Pancreas (tissue), 10 donors: ENCODE results near the gene MRPS2. TPM values are rescaled to one million over a fixed set of nuclear protein-coding genes. Genes with fewer than 3 reads are reported as not detected.

ENCODE experiments used
- ATAC-seq, 4 donors: fragments of 200-7000 bp; cut with Tn5 transposase; one replicate each; pipeline versions ENCODE4 v1.8.0 to v1.9.1; 2020; ENCODE audit warnings: mild to moderate bottlenecking in 4 of 4, moderate library complexity in 4 of 4
- DNase-seq, 6 donors: peaks; one replicate each; pipeline ENCODE4 v3.0.0-alpha.2; 2020
- FAIRE-seq: peaks from 2 replicates; lab custom pipeline; 2012; peaks lifted over from hg19 to GRCh38; lab: Jason Lieb, UNC
- H3K27ac ChIP-seq, 4 donors: fragments of 200-600 bp; sonication (generic); 1 replicate in 3 of 4; 2 replicates in 1 of 4; pipeline versions ENCODE4 v1.5.0 to v1.8.0; 2020
- H3K27me3 ChIP-seq, 4 donors: fragments of 200-600 bp; one replicate each; pipeline ENCODE4 v1.8.0; 2021
- H3K36me3 ChIP-seq, 3 donors: fragments of 200-600 bp; sonication (generic) in 1 of 3; one replicate each; pipeline versions ENCODE4 v1.5.0 to v1.8.0; 2020 to 2021
- H3K4me1 ChIP-seq, 3 donors: fragments of 200-600 bp; one replicate each; pipeline ENCODE4 v1.8.0; 2021
- H3K4me3 ChIP-seq, 4 donors: fragments of 200-600 bp; sonication (generic) in 2 of 4; one replicate each; pipeline versions ENCODE4 v1.5.0 to v1.8.0; 2020 to 2021
- H3K9me3 ChIP-seq, 4 donors: fragments of 200-600 bp; one replicate each; pipeline ENCODE4 v1.8.0; 2021
- WGBS, 2 donors: extraction: QIAGEN DNeasy Blood & Tissue Kit; methylation state at CpG; one replicate each; pipeline ENCODE4 v1.1.7; 2013; 5-methylcytosine and 5-hydroxymethylcytosine counted together
- intact Hi-C, 3 donors: fragments of 100-400 bp; cut with DNase I; formaldehyde crosslinking; loops; one replicate each; pipeline versions ENCODE4 v1.11.1 to v1.14.2; 2022
- polyA plus RNA-seq, 2 donors: library from polyadenylated mRNA; stranded (reverse); fragments of 200-250 nt; gene quantifications; one replicate each; pipeline ENCODE4 v1.2.3, GENCODE V29; 2013
- total RNA-seq, 6 donors: library from RNA; stranded (reverse); fragmentation: NEBNext Ultra II Directional in 4 of 6; extraction: Animal tissue kit (Norgen Biotek cat#: 25700) in 4 of 6; gene quantifications; one replicate each; pipeline versions ENCODE4 v1.2.1 to v1.2.4, GENCODE V29; 2021 to 2023
- TF ChIP-seq, protein P1 (sequence below), 4 donors: fragments of 200-600 bp; sonication (generic) in 3 of 4; IDR thresholded peaks; one replicate each; pipeline versions ENCODE4 v1.5.0 to v1.8.0; 2021; ENCODE audit warnings: antibody characterized with exemption in 4 of 4
- donor health status: healthy with polysubstance abuse.
- donor health status: DM: no; HTN: no; CAD: no; lungs with moderate emphysema.
- donor health status: DM: no; HTN: no; CAD: no.
- donor health status: control.
- donor health status: control.
- donor health status: Bipolar disorder and iron deficiency.
- donor health status: DM: yes; HTN: yes; CAD: no.
- donor health status: DM: no; HTN: no; CAD: no.
- donor health status: DM: no; HTN: no; CAD: no.
- donor health status: DM: yes; HTN: yes; CAD: no.

Gene MRPS2
- total and polyA plus RNA-seq, 8 donors, result 16.0 to 34.9 (median 19.1) TPM

DNA sequence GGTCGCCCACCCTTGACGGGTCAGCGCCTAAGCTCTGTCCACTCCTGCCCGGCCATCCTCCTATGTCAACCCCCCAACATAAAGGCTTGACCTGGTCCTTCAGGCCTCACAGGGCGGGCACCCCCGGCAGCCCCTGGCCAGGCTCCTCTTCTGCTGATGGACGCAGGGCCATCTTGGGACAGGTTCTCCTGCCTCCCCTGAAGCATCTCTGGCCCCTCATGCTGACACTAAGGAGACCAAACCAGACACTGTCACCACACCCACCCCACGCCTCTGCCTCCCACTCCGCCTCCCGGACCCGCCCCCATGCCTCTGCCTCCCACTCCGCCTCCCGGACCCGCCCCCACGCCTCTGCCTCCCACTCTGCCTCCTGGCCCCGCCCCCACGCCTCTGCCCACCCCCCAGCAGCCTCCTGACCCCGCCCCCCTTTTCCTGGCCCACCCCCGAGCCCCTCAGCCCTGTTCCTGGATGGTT is 52.3 kb downstream of the MRPS2 start:
- no peaks in the 10 kb centered on the region for H3K36me3 ChIP-seq
- peaks cover 0 to 3% (median 0%) of the 10 kb centered on the region in 4 donors for H3K27me3 ChIP-seq
- H3K27ac ChIP-seq, result no peak overlapping the region
- H3K4me3 ChIP-seq, result no peak overlapping the region
- FAIRE-seq (no peak), DNase-seq (no peak), ATAC-seq (no peak)
- 74 to 92% methylated on average over 12 to 19 of the region's 19 CpGs for WGBS, 2 donors
- TF ChIP-seq, protein P1, sequence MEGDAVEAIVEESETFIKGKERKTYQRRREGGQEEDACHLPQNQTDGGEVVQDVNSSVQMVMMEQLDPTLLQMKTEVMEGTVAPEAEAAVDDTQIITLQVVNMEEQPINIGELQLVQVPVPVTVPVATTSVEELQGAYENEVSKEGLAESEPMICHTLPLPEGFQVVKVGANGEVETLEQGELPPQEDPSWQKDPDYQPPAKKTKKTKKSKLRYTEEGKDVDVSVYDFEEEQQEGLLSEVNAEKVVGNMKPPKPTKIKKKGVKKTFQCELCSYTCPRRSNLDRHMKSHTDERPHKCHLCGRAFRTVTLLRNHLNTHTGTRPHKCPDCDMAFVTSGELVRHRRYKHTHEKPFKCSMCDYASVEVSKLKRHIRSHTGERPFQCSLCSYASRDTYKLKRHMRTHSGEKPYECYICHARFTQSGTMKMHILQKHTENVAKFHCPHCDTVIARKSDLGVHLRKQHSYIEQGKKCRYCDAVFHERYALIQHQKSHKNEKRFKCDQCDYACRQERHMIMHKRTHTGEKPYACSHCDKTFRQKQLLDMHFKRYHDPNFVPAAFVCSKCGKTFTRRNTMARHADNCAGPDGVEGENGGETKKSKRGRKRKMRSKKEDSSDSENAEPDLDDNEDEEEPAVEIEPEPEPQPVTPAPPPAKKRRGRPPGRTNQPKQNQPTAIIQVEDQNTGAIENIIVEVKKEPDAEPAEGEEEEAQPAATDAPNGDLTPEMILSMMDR (IDR thresholded peaks at IDR 0.05), result no peak
- H3K9me3 ChIP-seq, result no peaks in the 10 kb centered on the region
- intact Hi-C loops, result loop anchor here in 1 of 3 donors (10.0 kb wide), 1 partner anchor 62 kb away; a partner anchor contains a TSS
- no peaks in the 10 kb centered on the region for H3K4me1 ChIP-seq

Other genes with a start within 250 kb of the MRPS2 start
- gene PPP1R26, start 20.9 kb upstream of the MRPS2 start, total RNA-seq, result 10 to 100 TPM in 5 of 6 donors, 1 to 10 TPM in 1; 9.4 to 20.0 (median 12.1) TPM
- gene PPP1R26, start 20.9 kb upstream of the MRPS2 start, polyA plus RNA-seq, result 10 to 100 TPM; 12.9 to 14.9 TPM
- not detected for gene LCN1, start 20.8 kb downstream of the MRPS2 start, total RNA-seq
- not detected for gene LCN1, start 20.8 kb downstream of the MRPS2 start, polyA plus RNA-seq
- gene OBP2A, start 45.4 kb downstream of the MRPS2 start, total RNA-seq, result not detected
- not detected for gene OBP2A, start 45.4 kb downstream of the MRPS2 start, polyA plus RNA-seq
- gene PAEP, start 61.1 kb downstream of the MRPS2 start, total RNA-seq, result not detected
- gene PAEP, start 61.1 kb downstream of the MRPS2 start, polyA plus RNA-seq, result not detected
- gene GLT6D1, start 138.9 kb downstream of the MRPS2 start, total RNA-seq, result not detected
- gene GLT6D1, start 138.9 kb downstream of the MRPS2 start, polyA plus RNA-seq, result under 1 TPM in 1 of 2 donors, not detected in 1; 0.07 TPM
- not detected for gene LCN9, start 162.6 kb downstream of the MRPS2 start, total RNA-seq
- gene LCN9, start 162.6 kb downstream of the MRPS2 start, polyA plus RNA-seq, result not detected
- gene SOHLH1, start 198.8 kb downstream of the MRPS2 start, total RNA-seq, result not detected
- under 1 TPM in 1 of 2 donors, not detected in 1; 0.31 TPM for gene SOHLH1, start 198.8 kb downstream of the MRPS2 start, polyA plus RNA-seq
- gene KCNT1, start 201.5 kb downstream of the MRPS2 start, total RNA-seq, result under 1 TPM; 0.05 to 0.28 (median 0.09) TPM
- 1 to 10 TPM in 1 of 2 donors, under 1 TPM in 1; 0.46 to 1.1 TPM for gene KCNT1, start 201.5 kb downstream of the MRPS2 start, polyA plus RNA-seq